C4-2B (cell line): ENCODE results near the gene ADGRA3.

Experiments used
- CTCF ChIP-seq: fragments of 450-650 bp; conservative IDR thresholded peaks from 2 replicates; pipeline ENCODE4 v1.5.1; 2017; ENCODE audit warnings: mild to moderate bottlenecking
- ZFX ChIP-seq: fragments of 450-650 bp; IDR thresholded peaks from 2 replicates; pipeline ENCODE4 v1.6.1; 2017

DNA sequence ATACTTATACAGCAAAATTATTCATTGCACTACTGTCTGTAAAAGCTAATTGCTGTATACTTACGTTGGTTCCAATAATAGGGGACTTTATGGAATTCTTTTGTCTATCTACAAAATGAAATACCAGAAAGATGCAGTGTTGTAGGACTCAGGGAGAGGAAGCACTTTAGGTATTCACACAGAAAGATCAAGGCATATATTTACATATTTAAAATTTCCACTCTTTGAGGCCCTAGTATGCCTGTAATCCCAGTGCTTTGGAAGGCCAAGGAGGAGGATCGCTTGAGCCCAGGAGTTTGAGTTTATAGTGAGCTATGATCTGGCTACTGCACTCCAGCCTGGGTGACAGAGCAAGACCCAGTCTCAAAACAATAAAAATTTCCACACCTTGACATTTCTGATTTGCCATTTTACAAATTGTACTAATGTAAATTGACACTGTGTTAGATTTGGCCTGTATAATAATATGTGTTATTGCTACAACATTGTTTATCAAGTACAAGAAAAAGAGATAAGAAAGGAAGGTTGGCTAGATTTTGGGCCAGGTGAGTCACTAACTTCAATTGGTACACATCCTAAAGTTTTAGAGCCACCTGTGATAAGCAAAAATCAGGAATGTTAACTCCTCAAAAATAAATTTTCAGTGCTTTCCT lies 35.1 kb downstream of the ADGRA3 start:
- TF ChIP-seq CTCF (no peak), ZFX (no peak)
